GM20431 (cell line): Measurements from ENCODE around the gene TNS1.

Experiments used
- in situ Hi-C: fragments of 300-500 bp; cut with MseI, MboI; formaldehyde crosslinking; loops from one replicate; pipeline ENCODE4 v1.15.0; 2020; ENCODE audit warnings: low sequenced_read_pairs; ENCODE audit not compliant: unreplicated experiment

Gene TNS1

GRCh38 chr2:217968023-217968422 is 34.8 kb downstream of the TNS1 start:
- in situ Hi-C loops = no loop called here

- in situ Hi-C loops = no loop called here
Observed at GRCh38 chr2:217966423-217967070, 36.2 kb downstream of the TNS1 start.

- in situ Hi-C loops = no loop called here
Observed at GRCh38 chr2:217964275-217965161, 38.3 kb downstream of the TNS1 start.

- in situ Hi-C loops = no loop called here
Observed at GRCh38 chr2:217960351-217960750, 42.4 kb downstream of the TNS1 start.

- in situ Hi-C loops = no loop called here
Observed at GRCh38 chr2:217959723-217960122, 43.1 kb downstream of the TNS1 start.

GRCh38 chr2:217958884-217959225 is 43.9 kb downstream of the TNS1 start:
- in situ Hi-C loops = no loop called here

- in situ Hi-C loops = no loop called here
Observed at GRCh38 chr2:217958206-217958883, 44.5 kb downstream of the TNS1 start.

GRCh38 chr2:217956586-217957457 is 46.0 kb downstream of the TNS1 start:
- in situ Hi-C loops = no loop called here

GRCh38 chr2:217955881-217956493 is 46.8 kb downstream of the TNS1 start:
- in situ Hi-C loops = no loop called here

- in situ Hi-C loops = no loop called here
Observed at GRCh38 chr2:217954971-217955740, 47.6 kb downstream of the TNS1 start.

- in situ Hi-C loops = no loop called here
Observed at GRCh38 chr2:217954469-217954868, 48.3 kb downstream of the TNS1 start.

GRCh38 chr2:217954051-217954450 is 48.7 kb downstream of the TNS1 start:
- in situ Hi-C loops = no loop called here

- in situ Hi-C loops = no loop called here
Observed at GRCh38 chr2:217953531-217953932, 49.3 kb downstream of the TNS1 start.

GRCh38 chr2:217953011-217953481 is 49.7 kb downstream of the TNS1 start:
- in situ Hi-C loops = no loop called here

- in situ Hi-C loops = no loop called here
Observed at GRCh38 chr2:217952409-217952808, 50.4 kb downstream of the TNS1 start.

GRCh38 chr2:217951521-217952247 is 51.1 kb downstream of the TNS1 start:
- in situ Hi-C loops = no loop called here

- in situ Hi-C loops = no loop called here
Observed at GRCh38 chr2:217951091-217951490, 51.7 kb downstream of the TNS1 start.

GRCh38 chr2:217950401-217950871 is 52.4 kb downstream of the TNS1 start:
- in situ Hi-C loops = no loop called here
